HEK293 (cell line): ENCODE results near the gene GRAMD1C.

ENCODE experiments used
- CTCF ChIP-seq: fragments of 450-650 bp; formaldehyde crosslinking; IDR thresholded peaks from 2 replicates; pipeline ENCODE4 v1.5.1; 2016; ENCODE audit warnings: missing biosample characterization, missing genetic modification characterization
- ZNF280D ChIP-seq: fragments of 450-650 bp; formaldehyde crosslinking; IDR thresholded peaks from 2 replicates; pipeline ENCODE4 v1.5.1; 2016; ENCODE audit warnings: missing biosample characterization, missing genetic modification characterization

- TF ChIP-seq ZNF280D (tag by site-specific recombination) (no peak), CTCF (tag by site-specific recombination) (no peak)
Observed at GRCh38 chr3:113873814-113874526, 35.4 kb downstream of the GRAMD1C start.
